ENCODE results near the gene OS9.
"Not testable (repeated sequence)": the region's sequence is repeated elsewhere in the genome, so short reads cannot be mapped to it uniquely, and the experiment has no call there.

The OS9 gene

DNA sequence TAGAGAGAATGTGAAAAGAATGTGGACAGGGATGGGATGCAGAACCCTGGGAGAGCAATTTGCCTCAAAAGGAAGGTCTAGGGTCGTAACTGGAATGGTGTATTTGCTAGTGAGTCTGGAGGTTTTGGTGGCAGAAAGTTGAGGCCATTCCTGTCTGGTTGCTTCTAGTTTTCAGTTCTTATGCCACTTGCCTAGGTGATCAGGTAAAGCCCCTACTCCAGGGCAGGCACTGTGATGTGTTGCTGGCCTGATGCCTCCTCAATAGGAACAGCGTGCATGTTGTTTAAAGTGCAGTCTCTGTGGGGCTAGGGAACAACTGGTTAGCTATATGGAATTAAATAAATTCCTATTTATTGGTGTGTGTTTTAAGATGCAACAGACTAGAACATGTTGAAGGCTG, 6.4 kb downstream of the OS9 start:
- TF ChIP-seq, protein P1, sequence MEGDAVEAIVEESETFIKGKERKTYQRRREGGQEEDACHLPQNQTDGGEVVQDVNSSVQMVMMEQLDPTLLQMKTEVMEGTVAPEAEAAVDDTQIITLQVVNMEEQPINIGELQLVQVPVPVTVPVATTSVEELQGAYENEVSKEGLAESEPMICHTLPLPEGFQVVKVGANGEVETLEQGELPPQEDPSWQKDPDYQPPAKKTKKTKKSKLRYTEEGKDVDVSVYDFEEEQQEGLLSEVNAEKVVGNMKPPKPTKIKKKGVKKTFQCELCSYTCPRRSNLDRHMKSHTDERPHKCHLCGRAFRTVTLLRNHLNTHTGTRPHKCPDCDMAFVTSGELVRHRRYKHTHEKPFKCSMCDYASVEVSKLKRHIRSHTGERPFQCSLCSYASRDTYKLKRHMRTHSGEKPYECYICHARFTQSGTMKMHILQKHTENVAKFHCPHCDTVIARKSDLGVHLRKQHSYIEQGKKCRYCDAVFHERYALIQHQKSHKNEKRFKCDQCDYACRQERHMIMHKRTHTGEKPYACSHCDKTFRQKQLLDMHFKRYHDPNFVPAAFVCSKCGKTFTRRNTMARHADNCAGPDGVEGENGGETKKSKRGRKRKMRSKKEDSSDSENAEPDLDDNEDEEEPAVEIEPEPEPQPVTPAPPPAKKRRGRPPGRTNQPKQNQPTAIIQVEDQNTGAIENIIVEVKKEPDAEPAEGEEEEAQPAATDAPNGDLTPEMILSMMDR (conservative IDR thresholded peaks at IDR 0.05) = no peak
- no peak for TF ChIP-seq ZFX (IDR thresholded peaks at IDR 0.05)
- H3K27ac ChIP-seq = no peak overlapping the region

DNA sequence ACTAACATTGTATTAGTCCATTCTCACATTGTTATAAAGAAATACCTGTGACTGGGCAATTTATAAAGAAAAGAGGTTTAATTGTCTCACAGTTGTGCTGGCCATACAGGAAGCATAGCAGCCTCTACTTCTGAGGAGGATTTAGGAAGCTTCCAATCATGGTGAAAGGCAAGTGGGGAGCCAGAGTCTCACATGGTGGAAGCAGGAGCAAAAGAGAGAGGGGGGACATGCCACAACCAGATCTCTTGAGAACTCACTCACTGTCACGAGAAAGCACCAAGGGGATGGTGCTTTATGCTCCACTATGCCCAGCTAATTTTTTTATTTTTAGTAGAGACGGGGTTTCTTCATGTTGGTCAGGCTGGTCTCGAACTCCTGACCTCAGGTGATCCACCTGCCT, 13.3 kb downstream of the OS9 start:
- no peak overlapping the region for H3K27ac ChIP-seq
- no peak for TF ChIP-seq ZFX (IDR thresholded peaks at IDR 0.05)
- TF ChIP-seq, protein P1 (conservative IDR thresholded peaks at IDR 0.05) = no peak

GRCh38 chr12:57708296-57708695, 14.4 kb downstream of the OS9 start:
- no peak overlapping the region for H3K27ac ChIP-seq
- TF ChIP-seq, protein P1 (conservative IDR thresholded peaks at IDR 0.05) = no peak
- TF ChIP-seq ZFX (IDR thresholded peaks at IDR 0.05) = no peak

- TF ChIP-seq ZFX (IDR thresholded peaks at IDR 0.05) = no peak
- TF ChIP-seq, protein P1 (conservative IDR thresholded peaks at IDR 0.05) = no peak
- no peak overlapping the region for H3K27ac ChIP-seq
Observed at GRCh38 chr12:57712701-57713100, 18.8 kb downstream of the OS9 start.

- TF ChIP-seq ZFX (IDR thresholded peaks at IDR 0.05) = no peak
- TF ChIP-seq, protein P1 (conservative IDR thresholded peaks at IDR 0.05) = no peak
Observed at GRCh38 chr12:57713209-57713608, 19.3 kb downstream of the OS9 start.

GRCh38 chr12:57715036-57715748, 21.3 kb downstream of the OS9 start:
- not testable (repeated sequence) for H3K27ac ChIP-seq

More at GRCh38 chr12:57713209-57713608, 19.3 kb downstream of the OS9 start:
- H3K27ac ChIP-seq = no peak overlapping the region

DNA sequence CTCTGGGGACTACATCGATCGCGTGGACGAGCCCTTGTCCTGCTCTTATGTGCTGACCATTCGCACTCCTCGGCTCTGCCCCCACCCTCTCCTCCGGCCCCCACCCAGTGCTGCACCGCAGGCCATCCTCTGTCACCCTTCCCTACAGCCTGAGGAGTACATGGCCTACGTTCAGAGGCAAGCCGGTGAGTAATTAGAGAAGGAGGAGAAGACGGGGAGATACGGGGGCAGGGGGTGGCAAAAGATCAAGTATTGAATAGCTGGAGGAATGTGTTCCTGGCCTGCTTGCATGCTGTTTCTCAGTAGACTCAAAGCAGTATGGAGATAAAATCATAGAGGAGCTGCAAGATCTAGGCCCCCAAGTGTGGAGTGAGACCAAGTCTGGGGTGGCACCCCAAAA, 21.9 kb downstream of the OS9 start:
- no peak overlapping the region for H3K27ac ChIP-seq
- no peak for TF ChIP-seq ZFX (IDR thresholded peaks at IDR 0.05)
- TF ChIP-seq, protein P1 (conservative IDR thresholded peaks at IDR 0.05) = no peak

- no peak overlapping the region for H3K27ac ChIP-seq
- no peak for TF ChIP-seq ZFX (IDR thresholded peaks at IDR 0.05)
- TF ChIP-seq, protein P1 (conservative IDR thresholded peaks at IDR 0.05) = no peak
Observed at GRCh38 chr12:57716305-57716704, 22.4 kb downstream of the OS9 start.
